ACC112 (cell line): ENCODE data around the gene AOC3.
"Not testable (repeated sequence)": the region's sequence is repeated elsewhere in the genome, so short reads cannot be mapped to it uniquely, and the experiment has no call there.

Experiments
- H2AFZ ChIP-seq: fragments of 200-600 bp; sonication (generic); one replicate; pipeline ENCODE4 v1.6.0; 2017; ENCODE audit warnings: antibody characterized with exemption, low read length; ENCODE audit not compliant: unreplicated experiment
- H3K27ac ChIP-seq: fragments of 200-600 bp; sonication (generic); 2 replicates; pipeline ENCODE4 v1.5.1; 2014; ENCODE audit warnings: low read depth, mild to moderate bottlenecking, antibody characterized with exemption, low read length, moderate library complexity
- H3K27me3 ChIP-seq: fragments of 200-600 bp; sonication (generic); 2 replicates; pipeline ENCODE4 v1.6.1; 2014; ENCODE audit warnings: mild to moderate bottlenecking, antibody characterized with exemption, low read length, moderate library complexity, mixed read lengths; ENCODE audit not compliant: insufficient read depth
- H3K36me3 ChIP-seq: fragments of 200-600 bp; sonication (generic); 2 replicates; pipeline ENCODE4 v1.6.1; 2016; ENCODE audit warnings: mild to moderate bottlenecking, antibody characterized with exemption, low read length, moderate library complexity, mixed read lengths; ENCODE audit not compliant: insufficient read depth
- H3K4me1 ChIP-seq: fragments of 200-600 bp; sonication (generic); one replicate; pipeline ENCODE4 v1.6.1; 2016; ENCODE audit warnings: low read length, mixed read lengths; ENCODE audit not compliant: insufficient read depth, unreplicated experiment, control insufficient read depth
- H3K4me3 ChIP-seq: fragments of 200-600 bp; sonication (generic); 2 replicates; pipeline ENCODE4 v1.5.1; 2014; ENCODE audit warnings: mild to moderate bottlenecking, low read depth, low read length
- H3K79me2 ChIP-seq: fragments of 200-600 bp; sonication (generic); one replicate; pipeline ENCODE4 v1.6.0; 2016; ENCODE audit warnings: low read length; ENCODE audit not compliant: control insufficient read depth, unreplicated experiment, insufficient read depth

AOC3 gene

DNA sequence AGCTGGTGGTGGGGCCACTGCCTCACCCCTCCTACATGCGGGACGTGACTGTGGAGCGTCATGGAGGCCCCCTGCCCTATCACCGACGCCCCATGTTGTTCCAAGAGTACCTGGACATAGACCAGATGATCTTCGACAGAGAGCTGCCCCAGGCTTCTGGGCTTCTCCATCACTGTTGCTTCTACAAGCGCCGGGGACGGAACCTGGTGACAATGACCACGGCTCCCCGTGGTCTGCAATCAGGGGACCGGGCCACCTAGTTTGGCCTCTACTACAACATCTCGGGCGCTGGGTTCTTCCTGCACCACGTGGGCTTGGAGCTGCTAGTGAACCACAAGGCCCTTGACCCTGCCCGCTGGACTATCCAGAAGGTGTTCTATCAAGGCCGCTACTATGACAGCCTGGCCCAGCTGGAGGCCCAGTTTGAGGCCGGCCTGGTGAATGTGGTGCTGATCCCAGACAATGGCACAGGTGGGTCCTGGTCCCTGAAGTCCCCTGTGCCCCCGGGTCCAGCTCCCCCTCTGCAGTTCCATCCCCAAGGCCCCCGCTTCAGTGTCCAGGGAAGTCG, 16.8 kb downstream of the AOC3 start:
- H3K4me1 ChIP-seq, H3K27me3 ChIP-seq, H3K79me2 ChIP-seq, H3K4me3 ChIP-seq, H2AFZ ChIP-seq, H3K27ac ChIP-seq, H3K36me3 ChIP-seq: not testable (repeated sequence)

DNA sequence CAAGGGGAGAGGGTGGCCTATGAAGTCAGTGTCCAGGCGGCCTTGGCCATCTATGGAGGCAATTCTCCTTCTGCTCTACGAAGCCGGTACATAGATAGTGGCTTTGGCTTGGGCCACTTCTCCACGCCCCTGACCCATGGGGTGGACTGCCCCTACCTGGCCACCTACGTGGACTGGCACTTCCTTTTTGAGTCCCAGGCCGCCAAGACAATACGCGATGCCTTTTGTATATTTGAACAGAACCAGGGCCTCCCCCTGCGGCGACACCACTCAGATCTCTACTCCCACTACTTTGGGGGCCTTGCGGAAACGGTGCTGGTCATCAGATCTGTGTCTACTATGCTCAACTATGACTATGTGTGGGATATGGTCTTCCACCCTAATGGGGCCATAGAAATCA, 17.3 kb downstream of the AOC3 start:
- Histone ChIP-seq H2AFZ (no peak overlapping the region), H3K4me1 (peaks cover 3% of the 10 kb centered on the region), H3K27me3 (peaks cover 9% of the 10 kb centered on the region), H3K27ac (no peak overlapping the region), H3K4me3 (no peak overlapping the region), H3K79me2 (no peaks in the 10 kb centered on the region), H3K36me3 (peaks cover 4% of the 10 kb centered on the region; the same call in 1 of the 2 replicates)

DNA sequence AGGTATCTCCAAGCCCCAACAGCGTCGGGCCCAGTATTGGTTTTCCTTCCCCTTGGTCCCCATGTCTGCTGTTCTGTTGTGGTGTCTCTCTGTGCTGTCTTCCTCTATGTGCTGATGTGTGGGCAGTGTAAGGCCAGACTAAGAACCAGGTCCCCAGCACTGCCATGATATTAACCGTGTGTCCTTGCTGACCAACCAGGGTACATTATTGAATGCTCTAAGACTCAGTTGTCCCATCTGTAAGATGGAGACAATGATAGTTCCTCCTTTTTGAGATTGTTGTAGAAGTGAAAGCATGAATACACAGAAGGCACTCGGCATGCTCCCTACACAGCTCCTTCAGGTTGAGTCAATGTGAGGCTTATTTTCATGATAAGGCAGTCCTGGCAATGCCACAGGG, 20.6 kb downstream of the AOC3 start:
- Histone ChIP-seq H3K79me2 (no peaks in the 10 kb centered on the region), H3K27ac (no peak overlapping the region)

DNA sequence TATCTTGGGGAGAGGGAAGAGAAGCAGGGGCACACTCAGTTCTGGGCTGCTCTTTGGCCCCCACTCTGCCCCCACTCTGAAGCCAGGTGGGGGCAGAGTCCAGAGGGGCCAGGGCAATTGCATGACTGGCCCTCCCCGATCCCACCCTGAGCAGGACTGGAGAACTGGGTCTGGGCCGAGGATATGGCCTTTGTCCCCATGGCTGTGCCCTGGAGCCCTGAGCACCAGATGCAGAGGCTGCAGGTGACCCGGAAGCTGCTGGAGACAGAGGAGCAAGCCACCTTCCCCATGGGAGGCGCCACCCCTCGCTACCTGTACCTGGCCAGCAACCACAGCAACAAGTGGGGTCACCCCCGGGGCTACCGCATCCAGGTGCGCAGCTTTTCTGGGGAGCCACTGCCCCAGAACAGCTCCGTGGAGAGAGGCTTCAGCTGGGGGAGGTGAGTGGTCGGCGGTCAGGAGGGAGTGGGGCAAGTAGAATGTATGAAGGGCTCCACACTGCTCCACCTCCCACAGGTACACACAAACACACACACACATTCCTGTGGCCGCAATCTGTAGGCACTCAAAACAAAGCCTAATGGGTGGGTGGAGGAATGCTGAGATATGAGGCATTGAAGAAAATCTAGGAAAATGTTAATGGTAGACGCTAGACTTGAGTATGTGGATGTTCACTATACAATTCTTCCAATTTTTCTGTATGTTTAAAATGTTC, 21.4 kb downstream of the AOC3 start:
- no peak overlapping the region for H3K27ac ChIP-seq
- H3K4me3 ChIP-seq, result no peak overlapping the region
- H3K36me3 ChIP-seq, result peaks cover 4% of the 10 kb centered on the region; the same call in 1 of the 2 replicates
- peaks cover 19% of the 10 kb centered on the region for H3K27me3 ChIP-seq
- no peaks in the 10 kb centered on the region for H3K79me2 ChIP-seq
- no peaks in the 10 kb centered on the region for H3K4me1 ChIP-seq
- no peak overlapping the region for H2AFZ ChIP-seq

More for the DNA sequence above, 20.6 kb downstream of the AOC3 start:
- Histone ChIP-seq H3K27me3 (peaks cover 12% of the 10 kb centered on the region), H3K36me3 (peaks cover 4% of the 10 kb centered on the region; the same call in 1 of the 2 replicates), H3K4me1 (no peaks in the 10 kb centered on the region), H2AFZ (no peak overlapping the region), H3K4me3 (no peak overlapping the region)

DNA sequence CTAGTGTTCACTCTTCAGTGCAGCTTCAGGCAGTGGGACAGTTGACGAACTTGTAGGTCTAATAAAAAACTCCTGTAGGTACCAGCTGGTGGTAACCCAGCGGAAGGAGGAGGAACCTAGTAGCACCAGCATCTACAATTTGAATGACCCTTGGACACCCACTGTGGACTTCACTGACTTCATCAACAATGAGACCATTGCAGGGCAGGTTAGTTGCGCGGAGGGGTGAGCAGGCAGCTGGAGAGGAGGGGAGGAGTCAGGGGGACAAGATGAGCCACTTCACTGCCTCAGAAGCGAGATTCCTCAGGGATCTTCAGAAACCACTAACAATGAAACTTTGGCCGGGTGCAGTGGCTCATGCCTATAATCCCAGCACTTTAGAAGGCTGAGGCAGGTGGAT, 22.3 kb downstream of the AOC3 start:
- no peak overlapping the region for H2AFZ ChIP-seq
- peaks cover 4% of the 10 kb centered on the region; the same call in 1 of the 2 replicates for H3K36me3 ChIP-seq
- no peaks in the 10 kb centered on the region for H3K79me2 ChIP-seq
- no peak overlapping the region for H3K4me3 ChIP-seq
- peaks cover 24% of the 10 kb centered on the region for H3K27me3 ChIP-seq
- H3K4me1 ChIP-seq, result no peaks in the 10 kb centered on the region
- H3K27ac ChIP-seq, result no peak overlapping the region

DNA sequence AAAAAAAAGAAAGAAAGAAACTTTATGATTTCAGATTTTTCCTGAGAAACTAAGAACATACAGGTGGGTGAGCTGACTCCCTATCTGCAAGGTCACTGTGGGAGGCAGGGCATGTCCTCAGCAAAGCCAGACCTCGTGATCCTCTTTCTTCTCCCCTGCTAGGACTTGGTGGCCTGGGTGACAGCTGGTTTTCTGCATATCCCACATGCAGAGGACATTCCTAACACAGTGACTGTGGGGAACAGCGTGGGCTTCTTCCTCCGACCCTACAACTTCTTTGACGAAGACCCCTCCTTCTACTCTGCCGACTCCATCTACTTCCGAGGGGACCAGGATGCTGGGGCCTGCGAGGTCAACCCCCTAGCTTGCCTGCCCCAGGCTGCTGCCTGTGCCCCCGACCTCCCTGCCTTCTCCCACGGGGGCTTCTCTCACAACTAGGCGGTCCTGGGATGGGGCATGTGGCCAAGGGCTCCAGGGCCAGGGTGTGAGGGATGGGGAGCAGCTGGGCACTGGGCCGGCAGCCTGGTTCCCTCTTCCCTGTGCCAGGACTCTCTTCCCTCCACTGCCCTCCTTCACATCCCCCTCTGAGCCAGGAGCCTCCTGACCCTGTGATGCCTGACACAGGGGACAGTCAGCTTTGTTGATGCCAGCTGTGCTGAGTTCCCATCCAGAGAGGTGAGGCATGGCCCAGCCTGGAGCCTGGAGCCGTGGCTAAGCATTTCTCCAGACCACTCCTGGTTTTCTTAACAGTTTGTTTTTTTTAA, 23.1 kb downstream of the AOC3 start:
- H3K36me3 ChIP-seq, H3K79me2 ChIP-seq, H3K4me3 ChIP-seq, H2AFZ ChIP-seq, H3K4me1 ChIP-seq, H3K27ac ChIP-seq: not testable (repeated sequence)
- peaks cover 30% of the 10 kb centered on the region for H3K27me3 ChIP-seq

DNA sequence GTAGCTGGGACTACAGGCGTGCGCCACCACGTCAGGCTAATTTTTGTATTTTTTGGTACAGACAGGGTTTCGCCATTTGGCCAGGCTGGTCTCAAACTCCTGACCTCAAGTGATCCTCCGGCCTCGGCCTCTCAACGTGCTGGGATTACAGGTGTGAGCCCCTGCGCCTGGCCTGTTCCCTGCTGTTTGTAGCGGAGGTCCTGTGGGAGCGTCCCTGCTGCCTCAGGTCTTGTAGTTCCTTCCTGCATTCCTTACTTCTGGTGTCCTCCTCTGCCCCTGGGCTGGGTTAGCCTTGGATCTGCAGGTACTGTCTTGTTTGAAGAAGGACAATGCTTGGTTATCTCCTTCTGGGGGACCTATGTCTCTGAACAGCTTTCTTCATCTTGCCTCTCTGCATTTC, 26.0 kb downstream of the AOC3 start:
- H2AFZ ChIP-seq, result no peak overlapping the region
- H3K4me3 ChIP-seq, result no peak overlapping the region
- peaks cover 33% of the 10 kb centered on the region for H3K27me3 ChIP-seq
- H3K4me1 ChIP-seq, result no peaks in the 10 kb centered on the region
- H3K36me3 ChIP-seq, result no peaks in the 10 kb centered on the region
- no peaks in the 10 kb centered on the region for H3K79me2 ChIP-seq
- no peak overlapping the region for H3K27ac ChIP-seq

DNA sequence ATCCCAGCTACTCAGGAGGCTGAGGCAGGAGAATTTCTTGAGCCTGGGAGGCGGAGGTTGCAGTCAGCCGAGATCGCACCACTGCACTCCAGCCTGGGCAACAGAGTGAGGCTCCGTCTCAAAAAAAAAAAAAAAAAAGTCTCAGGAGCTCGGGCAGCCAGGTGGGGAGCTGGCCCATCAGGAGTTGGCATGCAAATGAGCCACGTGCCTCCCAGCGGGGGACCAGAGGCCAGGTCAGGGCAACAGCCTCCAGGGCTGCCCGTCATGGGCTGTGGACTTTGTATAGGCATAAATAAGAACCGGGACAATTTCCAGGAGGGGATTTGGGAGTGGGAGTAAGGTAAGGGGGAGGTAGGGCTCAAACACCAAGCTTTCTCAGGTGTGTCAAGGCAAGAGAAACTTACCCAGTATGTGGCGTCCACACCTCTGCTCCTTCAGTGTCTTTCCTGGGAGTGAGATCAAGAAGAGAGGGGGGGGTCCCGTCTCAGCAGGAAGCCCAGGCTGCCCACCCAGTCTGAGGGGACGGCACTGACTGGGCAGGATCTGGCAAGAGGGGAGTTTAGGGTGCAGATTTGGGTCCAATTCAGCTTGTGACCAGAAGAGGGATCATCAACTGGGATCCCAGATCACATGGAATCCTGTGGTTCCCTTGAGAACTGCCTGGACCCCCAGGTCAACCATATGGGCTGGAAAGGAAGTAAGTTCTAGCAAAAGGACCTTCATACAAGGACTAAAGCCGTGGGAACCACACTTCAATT, 27.3 kb downstream of the AOC3 start:
- Histone ChIP-seq H3K4me1 (no peaks in the 10 kb centered on the region), H3K27ac (no peak overlapping the region), H3K36me3 (no peaks in the 10 kb centered on the region), H2AFZ (no peak overlapping the region), H3K27me3 (peaks cover 24% of the 10 kb centered on the region), H3K79me2 (no peaks in the 10 kb centered on the region), H3K4me3 (no peak overlapping the region)

DNA sequence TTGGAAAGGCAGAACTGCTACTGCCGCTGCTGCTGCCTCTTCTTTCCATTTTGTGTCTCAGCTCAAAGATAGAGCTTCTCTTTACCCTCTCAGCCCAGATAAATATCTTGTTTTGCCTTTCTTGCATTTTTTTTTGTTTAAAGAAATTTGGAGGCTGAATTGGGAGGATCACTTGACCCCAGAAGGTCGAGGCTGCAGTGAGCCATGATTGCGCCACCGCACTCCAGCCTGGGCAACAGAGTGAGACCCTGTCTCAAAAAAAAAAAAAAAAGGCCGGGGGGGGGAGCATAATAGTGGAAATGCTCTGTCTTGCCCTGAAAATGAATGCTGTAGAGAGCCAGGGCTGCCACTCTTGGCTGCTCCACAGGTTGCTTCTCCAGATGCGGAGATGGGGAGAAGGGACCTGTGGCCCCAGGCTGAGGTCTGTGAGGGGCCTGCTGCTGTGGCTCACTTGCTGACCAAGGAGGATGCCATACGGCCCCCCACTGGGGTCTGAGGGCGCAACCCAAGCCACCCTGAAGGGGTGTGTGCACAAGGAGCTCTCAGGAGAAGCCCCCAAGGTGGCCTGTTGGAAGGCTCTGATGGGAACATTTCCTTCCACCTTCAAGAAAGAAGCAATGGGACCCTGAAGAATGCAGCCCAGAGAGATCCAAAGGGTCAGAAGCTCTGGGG, 28.1 kb downstream of the AOC3 start:
- H3K36me3 ChIP-seq, result no peaks in the 10 kb centered on the region
- H3K4me3 ChIP-seq, result no peak overlapping the region
- peaks cover 24% of the 10 kb centered on the region for H3K27me3 ChIP-seq
- no peak overlapping the region for H2AFZ ChIP-seq
- H3K27ac ChIP-seq, result no peak overlapping the region
- H3K4me1 ChIP-seq, result no peaks in the 10 kb centered on the region
- no peaks in the 10 kb centered on the region for H3K79me2 ChIP-seq

DNA sequence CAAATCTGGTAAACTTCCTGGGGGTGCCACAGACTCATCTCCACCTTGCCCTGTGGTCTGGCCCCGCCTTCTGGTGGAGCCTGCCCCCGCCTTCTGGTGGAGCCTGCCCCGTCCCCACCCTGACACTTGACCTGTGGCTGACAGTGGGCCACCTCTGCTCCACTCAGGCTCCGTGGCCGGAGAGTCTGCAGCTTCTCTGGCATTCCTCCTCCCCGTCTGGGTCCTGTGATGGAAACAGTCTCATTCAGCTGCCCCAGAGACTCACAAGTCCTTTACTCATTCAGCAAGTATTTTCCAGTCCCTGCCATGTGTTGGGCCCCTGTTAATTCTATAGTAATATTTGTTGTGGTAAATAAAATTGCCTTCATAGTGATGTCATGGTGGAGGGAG, 28.6 kb downstream of the AOC3 start:
- no peaks in the 10 kb centered on the region for H3K79me2 ChIP-seq

More for the DNA sequence above, 28.6 kb downstream of the AOC3 start:
- H3K36me3 ChIP-seq, result no peaks in the 10 kb centered on the region
- no peak overlapping the region for H3K27ac ChIP-seq
- H3K4me1 ChIP-seq, result no peaks in the 10 kb centered on the region
- no peak overlapping the region for H3K4me3 ChIP-seq
- no peak overlapping the region for H2AFZ ChIP-seq
- peaks cover 24% of the 10 kb centered on the region for H3K27me3 ChIP-seq
